ENCODE measurements around the gene TSR1. TPM values are rescaled to one million over a fixed set of nuclear protein-coding genes. Genes with fewer than 3 reads are reported as not detected.

Gene TSR1
- total RNA-seq, 1 experiment from 2014 or later: 74.3 TPM

GRCh38 chr17:2336215-2336851 lies at the start of gene TSR1 (continued):
- peak; percentile 80; the same call in 1 of the 2 replicates for TF ChIP-seq ZNF281 (CRISPR knock-in tag; IDR thresholded peaks at IDR 0.05)
- TF ChIP-seq GTF2I (CRISPR knock-in tag; conservative IDR thresholded peaks at IDR 0.05): no peak
- TF ChIP-seq ZNF121 (CRISPR knock-in tag; IDR thresholded peaks at IDR 0.05): no peak
- TF ChIP-seq HMGA2 (CRISPR knock-in tag; IDR thresholded peaks at IDR 0.05): no peak
- TF ChIP-seq KAT7 (CRISPR knock-in tag; IDR thresholded peaks at IDR 0.05; ENCODE audit: borderline replicate concordance): no peak
- TF ChIP-seq, protein P1, sequence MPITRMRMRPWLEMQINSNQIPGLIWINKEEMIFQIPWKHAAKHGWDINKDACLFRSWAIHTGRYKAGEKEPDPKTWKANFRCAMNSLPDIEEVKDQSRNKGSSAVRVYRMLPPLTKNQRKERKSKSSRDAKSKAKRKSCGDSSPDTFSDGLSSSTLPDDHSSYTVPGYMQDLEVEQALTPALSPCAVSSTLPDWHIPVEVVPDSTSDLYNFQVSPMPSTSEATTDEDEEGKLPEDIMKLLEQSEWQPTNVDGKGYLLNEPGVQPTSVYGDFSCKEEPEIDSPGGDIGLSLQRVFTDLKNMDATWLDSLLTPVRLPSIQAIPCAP (CRISPR knock-in tag; IDR thresholded peaks at IDR 0.05): peak; percentile 78; the same call in 1 of the 2 replicates
- TF ChIP-seq ZNF232 (CRISPR knock-in tag; IDR thresholded peaks at IDR 0.05): no peak
- no peak for TF ChIP-seq ZBTB21 (CRISPR knock-in tag; IDR thresholded peaks at IDR 0.05; ENCODE audit: borderline replicate concordance)
- TF ChIP-seq, protein P2, sequence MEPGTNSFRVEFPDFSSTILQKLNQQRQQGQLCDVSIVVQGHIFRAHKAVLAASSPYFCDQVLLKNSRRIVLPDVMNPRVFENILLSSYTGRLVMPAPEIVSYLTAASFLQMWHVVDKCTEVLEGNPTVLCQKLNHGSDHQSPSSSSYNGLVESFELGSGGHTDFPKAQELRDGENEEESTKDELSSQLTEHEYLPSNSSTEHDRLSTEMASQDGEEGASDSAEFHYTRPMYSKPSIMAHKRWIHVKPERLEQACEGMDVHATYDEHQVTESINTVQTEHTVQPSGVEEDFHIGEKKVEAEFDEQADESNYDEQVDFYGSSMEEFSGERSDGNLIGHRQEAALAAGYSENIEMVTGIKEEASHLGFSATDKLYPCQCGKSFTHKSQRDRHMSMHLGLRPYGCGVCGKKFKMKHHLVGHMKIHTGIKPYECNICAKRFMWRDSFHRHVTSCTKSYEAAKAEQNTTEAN (CRISPR knock-in tag; IDR thresholded peaks at IDR 0.05): no peak
- TF ChIP-seq SOX15 (CRISPR knock-in tag; IDR thresholded peaks at IDR 0.05): no peak
- TF ChIP-seq PREB (CRISPR knock-in tag; IDR thresholded peaks at IDR 0.05; ENCODE audit: borderline replicate concordance): no peak
- TF ChIP-seq JAZF1 (CRISPR knock-in tag; IDR thresholded peaks at IDR 0.05): no peak
- no peak for TF ChIP-seq ZNF396 (CRISPR knock-in tag; IDR thresholded peaks at IDR 0.05; ENCODE audit: borderline replicate concordance)
- no peak for TF ChIP-seq EMX1 (CRISPR knock-in tag; IDR thresholded peaks at IDR 0.05)
- 0 out of 2 replicates have a peak, but pooled peaks have one; percentile 87 for TF ChIP-seq AFF4 (CRISPR knock-in tag; IDR thresholded peaks at IDR 0.05; ENCODE audit: borderline replicate concordance)
- no peak for TF ChIP-seq NFE2L1 (CRISPR knock-in tag; IDR thresholded peaks at IDR 0.05)
- TF ChIP-seq, protein P3, sequence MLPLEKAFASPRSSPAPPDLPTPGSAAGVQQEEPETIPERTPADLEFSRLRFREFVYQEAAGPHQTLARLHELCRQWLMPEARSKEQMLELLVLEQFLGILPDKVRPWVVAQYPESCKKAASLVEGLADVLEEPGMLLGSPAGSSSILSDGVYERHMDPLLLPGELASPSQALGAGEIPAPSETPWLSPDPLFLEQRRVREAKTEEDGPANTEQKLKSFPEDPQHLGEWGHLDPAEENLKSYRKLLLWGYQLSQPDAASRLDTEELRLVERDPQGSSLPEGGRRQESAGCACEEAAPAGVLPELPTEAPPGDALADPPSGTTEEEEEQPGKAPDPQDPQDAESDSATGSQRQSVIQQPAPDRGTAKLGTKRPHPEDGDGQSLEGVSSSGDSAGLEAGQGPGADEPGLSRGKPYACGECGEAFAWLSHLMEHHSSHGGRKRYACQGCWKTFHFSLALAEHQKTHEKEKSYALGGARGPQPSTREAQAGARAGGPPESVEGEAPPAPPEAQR (CRISPR knock-in tag; IDR thresholded peaks at IDR 0.05): no peak
- TF ChIP-seq, protein P4, sequence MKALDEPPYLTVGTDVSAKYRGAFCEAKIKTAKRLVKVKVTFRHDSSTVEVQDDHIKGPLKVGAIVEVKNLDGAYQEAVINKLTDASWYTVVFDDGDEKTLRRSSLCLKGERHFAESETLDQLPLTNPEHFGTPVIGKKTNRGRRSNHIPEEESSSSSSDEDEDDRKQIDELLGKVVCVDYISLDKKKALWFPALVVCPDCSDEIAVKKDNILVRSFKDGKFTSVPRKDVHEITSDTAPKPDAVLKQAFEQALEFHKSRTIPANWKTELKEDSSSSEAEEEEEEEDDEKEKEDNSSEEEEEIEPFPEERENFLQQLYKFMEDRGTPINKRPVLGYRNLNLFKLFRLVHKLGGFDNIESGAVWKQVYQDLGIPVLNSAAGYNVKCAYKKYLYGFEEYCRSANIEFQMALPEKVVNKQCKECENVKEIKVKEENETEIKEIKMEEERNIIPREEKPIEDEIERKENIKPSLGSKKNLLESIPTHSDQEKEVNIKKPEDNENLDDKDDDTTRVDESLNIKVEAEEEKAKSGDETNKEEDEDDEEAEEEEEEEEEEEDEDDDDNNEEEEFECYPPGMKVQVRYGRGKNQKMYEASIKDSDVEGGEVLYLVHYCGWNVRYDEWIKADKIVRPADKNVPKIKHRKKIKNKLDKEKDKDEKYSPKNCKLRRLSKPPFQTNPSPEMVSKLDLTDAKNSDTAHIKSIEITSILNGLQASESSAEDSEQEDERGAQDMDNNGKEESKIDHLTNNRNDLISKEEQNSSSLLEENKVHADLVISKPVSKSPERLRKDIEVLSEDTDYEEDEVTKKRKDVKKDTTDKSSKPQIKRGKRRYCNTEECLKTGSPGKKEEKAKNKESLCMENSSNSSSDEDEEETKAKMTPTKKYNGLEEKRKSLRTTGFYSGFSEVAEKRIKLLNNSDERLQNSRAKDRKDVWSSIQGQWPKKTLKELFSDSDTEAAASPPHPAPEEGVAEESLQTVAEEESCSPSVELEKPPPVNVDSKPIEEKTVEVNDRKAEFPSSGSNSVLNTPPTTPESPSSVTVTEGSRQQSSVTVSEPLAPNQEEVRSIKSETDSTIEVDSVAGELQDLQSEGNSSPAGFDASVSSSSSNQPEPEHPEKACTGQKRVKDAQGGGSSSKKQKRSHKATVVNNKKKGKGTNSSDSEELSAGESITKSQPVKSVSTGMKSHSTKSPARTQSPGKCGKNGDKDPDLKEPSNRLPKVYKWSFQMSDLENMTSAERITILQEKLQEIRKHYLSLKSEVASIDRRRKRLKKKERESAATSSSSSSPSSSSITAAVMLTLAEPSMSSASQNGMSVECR (CRISPR knock-in tag; IDR thresholded peaks at IDR 0.05; ENCODE audit: borderline replicate concordance): peak; percentile 93
- TF ChIP-seq, protein P5, sequence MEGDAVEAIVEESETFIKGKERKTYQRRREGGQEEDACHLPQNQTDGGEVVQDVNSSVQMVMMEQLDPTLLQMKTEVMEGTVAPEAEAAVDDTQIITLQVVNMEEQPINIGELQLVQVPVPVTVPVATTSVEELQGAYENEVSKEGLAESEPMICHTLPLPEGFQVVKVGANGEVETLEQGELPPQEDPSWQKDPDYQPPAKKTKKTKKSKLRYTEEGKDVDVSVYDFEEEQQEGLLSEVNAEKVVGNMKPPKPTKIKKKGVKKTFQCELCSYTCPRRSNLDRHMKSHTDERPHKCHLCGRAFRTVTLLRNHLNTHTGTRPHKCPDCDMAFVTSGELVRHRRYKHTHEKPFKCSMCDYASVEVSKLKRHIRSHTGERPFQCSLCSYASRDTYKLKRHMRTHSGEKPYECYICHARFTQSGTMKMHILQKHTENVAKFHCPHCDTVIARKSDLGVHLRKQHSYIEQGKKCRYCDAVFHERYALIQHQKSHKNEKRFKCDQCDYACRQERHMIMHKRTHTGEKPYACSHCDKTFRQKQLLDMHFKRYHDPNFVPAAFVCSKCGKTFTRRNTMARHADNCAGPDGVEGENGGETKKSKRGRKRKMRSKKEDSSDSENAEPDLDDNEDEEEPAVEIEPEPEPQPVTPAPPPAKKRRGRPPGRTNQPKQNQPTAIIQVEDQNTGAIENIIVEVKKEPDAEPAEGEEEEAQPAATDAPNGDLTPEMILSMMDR (IDR thresholded peaks at IDR 0.05): no peak
- TF ChIP-seq ATF1 (CRISPR knock-in tag; IDR thresholded peaks at IDR 0.05): no peak
